K562 (cell line): Measurements from ENCODE around the gene MAP3K2. TPM values are rescaled to one million over a fixed set of nuclear protein-coding genes. Genes with fewer than 3 reads are reported as not detected.

Experiments used
- CEBPZ ChIP-seq: fragments of 150-350 bp; IDR thresholded peaks from 2 replicates; pipeline ENCODE4 v1.6.1; 2014; ENCODE audit warnings: low read depth, mild to moderate bottlenecking, low read length, borderline replicate concordance
- DEAF1 ChIP-seq: fragments of 450-650 bp; formaldehyde crosslinking; IDR thresholded peaks from 2 replicates; pipeline ENCODE4 v1.4.0; 2020; ENCODE audit warnings: mild to moderate bottlenecking, moderate library complexity
- GTF3C2 ChIP-seq: IDR thresholded peaks from 3 replicates; pipeline ENCODE4 v1.6.1; 2011; ENCODE audit warnings: borderline replicate concordance, mild to moderate bottlenecking, moderate library complexity; ENCODE audit not compliant: insufficient read length; ENCODE audit errors: extremely low read depth
- ID3 ChIP-seq, 2 experiments: fragments of 250-450 bp in 1 of 2; fragments of 450-650 bp in 1 of 2; sonication (Bioruptor Pico) in 1 of 2; IDR thresholded peaks; 2 replicates each; pipeline versions ENCODE4 v1.6.1 to v1.8.0; 2016 to 2021; ENCODE audit warnings: mild to moderate bottlenecking in 2 of 2, moderate library complexity in 2 of 2, missing compliant biosample characterization in 1 of 2, missing genetic modification characterization in 1 of 2
- LCOR ChIP-seq: sonication (generic); formaldehyde crosslinking; IDR thresholded peaks from 2 replicates; pipeline ENCODE4 v1.8.0; 2022; ENCODE audit warnings: mild to moderate bottlenecking, missing genetic modification reagents
- NFYB ChIP-seq: IDR thresholded peaks from 2 replicates; pipeline ENCODE4 v1.6.1; 2011; ENCODE audit warnings: mild to moderate bottlenecking, moderate library complexity; ENCODE audit not compliant: insufficient read length; ENCODE audit errors: extremely low read depth
- NR2C1 ChIP-seq, 2 experiments: fragments of 450-650 bp; IDR thresholded peaks; 2 replicates each; pipeline ENCODE4 v1.6.1; 2017; ENCODE audit warnings: mild to moderate bottlenecking in 2 of 2, antibody characterized with exemption in 1 of 2, inconsistent platforms in 1 of 2, missing compliant biosample characterization in 1 of 2, missing genetic modification characterization in 1 of 2
- PHTF2 ChIP-seq: fragments of 250-450 bp; sonication (Bioruptor Pico); IDR thresholded peaks from 2 replicates; pipeline ENCODE4 v1.5.0; 2021; ENCODE audit warnings: mild to moderate bottlenecking
- TEAD1 ChIP-seq, 2 experiments: fragments of 450-650 bp in 1 of 2; sonication (generic) in 1 of 2; formaldehyde crosslinking; IDR thresholded peaks; 2 replicates each; pipeline versions ENCODE4 v1.4.0 to v1.8.0; 2020 to 2022; ENCODE audit warnings: mild to moderate bottlenecking in 2 of 2, missing genetic modification reagents in 1 of 2
- UBTF ChIP-seq, 2 experiments: IDR thresholded peaks; 2 replicates each; pipeline ENCODE4 v1.6.1; 2012; ENCODE audit warnings: improper control_type of control experiment in 2 of 2, low read depth in 2 of 2, low read length in 2 of 2, borderline replicate concordance in 1 of 2
- ZNF282 ChIP-seq: sonication (generic); formaldehyde crosslinking; IDR thresholded peaks from 2 replicates; pipeline ENCODE4 v1.8.1; 2023; ENCODE audit warnings: missing genetic modification reagents
- ZNF586 ChIP-seq: fragments of 450-650 bp; formaldehyde crosslinking; conservative IDR thresholded peaks from 2 replicates; pipeline ENCODE4 v1.4.0; 2020; ENCODE audit warnings: mild to moderate bottlenecking, moderate library complexity
- polyA plus RNA-seq, 8 experiments: library from polyadenylated mRNA; depleted of rRNA in 4 of 8; stranded (reverse) in 5 of 8; unstranded in 3 of 8; fragments of >200 nt; fragmentation: Nextera tagmentation in 2 of 8; fragmentation: Illumina TruSeq in 1 of 8; extraction: Ambion mirVana in 2 of 8; extraction: Trizol in 1 of 8; gene quantifications; 2 replicates each; pipeline versions ENCODE4 v1.2.1 to v1.2.3, GENCODE V29; 2011 to 2014; ENCODE audit warnings: inconsistent platforms in 1 of 8, missing spikeins in 1 of 8
- total RNA-seq, 7 experiments: library from RNA; depleted of rRNA in 6 of 7; stranded (reverse); fragments of >200 nt in 6 of 7; fragmentation: Illumina TruSeq in 2 of 7; extraction: Trizol in 2 of 7; gene quantifications; 2 replicates each; pipeline versions ENCODE4 v1.2.1 to v1.2.3, GENCODE V29; 2011 to 2021; ENCODE audit warnings: low replicate concordance in 1 of 7

MAP3K2 gene
- total and polyA plus RNA-seq, 9 of the 15 experiments (the other 6 are each of a cell fraction or from before 2014, with no cell fraction given): 1.2 to 14.2 (median 5.7) TPM

GRCh38 chr2:127408004-127408806 is 20.4 kb upstream of the MAP3K2 start (continued):
- TF ChIP-seq GTF3C2 (peak; percentile 31), PHTF2 (no peak), CEBPZ (no peak), DEAF1 (CRISPR knock-in tag) (no peak), TEAD1 (CRISPR knock-in tag; IDR thresholded peaks at IDR 0.05) (no peak), UBTF (IDR thresholded peaks at IDR 0.05; ENCODE audit: borderline replicate concordance in 1 of 2, low read depth in 2 of 2, low read length in 2 of 2) (peak in 1 of 2 experiments; percentile 61; a peak in 1 of 4 replicates), ZNF282 (CRISPR knock-in tag) (no peak), ID3 (CRISPR knock-in tag; IDR thresholded peaks at IDR 0.05) (no peak), ID3 (tag; IDR thresholded peaks at IDR 0.05) (0 out of 2 replicates have a peak, but pooled peaks have one; percentile 22), ZNF586 (no peak), NFYB (no peak), NR2C1 (IDR thresholded peaks at IDR 0.05) (no peak), NR2C1 (tag; IDR thresholded peaks at IDR 0.05) (no peak), LCOR (CRISPR knock-in tag) (no peak)
